Brain microvascular endothelial cell (primary cell): ENCODE data around the gene FANK1.

Experiments used
- DNase-seq: peaks from one replicate; pipeline ENCODE4 v3.0.0-alpha.2; 2020
- H3K27ac ChIP-seq: fragments of 250-450 bp; sonication (Bioruptor Pico); 2 replicates; pipeline ENCODE4 v1.5.1; 2020; ENCODE audit warnings: mild to moderate bottlenecking, moderate library complexity
- H3K27me3 ChIP-seq: fragments of 250-450 bp; sonication (Bioruptor Pico); replicated peaks from 2 replicates; pipeline ENCODE4 v1.5.1; 2020; ENCODE audit warnings: mild to moderate bottlenecking
- H3K36me3 ChIP-seq: fragments of 250-450 bp; sonication (Bioruptor Pico); replicated peaks from 2 replicates; pipeline ENCODE4 v1.5.1; 2020; ENCODE audit warnings: mild to moderate bottlenecking
- H3K4me3 ChIP-seq: 2 replicates; pipeline ENCODE4 v1.5.1; 2011; ENCODE audit warnings: low read depth, mild to moderate bottlenecking, control low read depth, low read length, moderate library complexity
- CTCF ChIP-seq: IDR thresholded peaks from 2 replicates; pipeline ENCODE4 v1.5.1; 2011; ENCODE audit warnings: low read depth, mild to moderate bottlenecking, moderate library complexity, low read length, control low read depth, inconsistent platforms; ENCODE audit errors: missing control alignments
- in situ Hi-C: cut with HindIII; loops from 2 replicates; pipeline ENCODE4 v1.10.0; 2017; ENCODE audit warnings: low sequenced_read_pairs, low pct_ligation_motif_present

Gene FANK1

DNA sequence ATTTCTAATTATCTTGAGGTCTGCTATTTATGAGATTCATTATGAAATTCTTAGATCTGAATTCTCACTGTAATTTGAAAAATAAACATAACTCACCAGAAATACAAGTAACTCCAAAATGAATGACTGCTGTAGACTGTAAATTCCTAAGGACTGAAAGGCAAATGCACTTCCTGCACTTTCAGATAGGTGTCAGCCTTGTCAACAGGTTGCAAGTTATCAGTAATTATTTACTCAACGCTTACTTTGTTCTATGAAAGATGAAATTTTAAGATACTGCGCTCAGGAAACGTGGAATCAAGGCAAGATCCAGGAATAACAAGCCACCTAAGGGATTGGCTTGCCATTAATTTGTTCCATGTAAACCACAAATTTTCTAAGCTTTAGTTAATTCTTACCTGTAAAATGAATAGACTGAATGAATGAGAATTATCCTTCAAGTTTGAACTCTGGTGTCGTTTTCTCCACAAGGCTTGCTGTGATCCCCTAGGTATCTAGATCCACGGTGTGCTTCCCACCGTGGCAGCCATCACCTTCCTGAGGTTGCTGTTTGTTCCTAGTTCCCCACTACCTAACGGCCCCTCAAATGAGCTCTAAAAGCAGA is 27.9 kb upstream of the FANK1 start:
- TF ChIP-seq CTCF = peak; percentile 79
- Histone ChIP-seq H3K27me3 (no peaks in the 10 kb centered on the region), H3K36me3 (peaks cover 13% of the 10 kb centered on the region), H3K4me3 (no peak overlapping the region), H3K27ac (no peak overlapping the region)
- in situ Hi-C loops = no loop called here
- peak; percentile 49 for DNase-seq

DNA sequence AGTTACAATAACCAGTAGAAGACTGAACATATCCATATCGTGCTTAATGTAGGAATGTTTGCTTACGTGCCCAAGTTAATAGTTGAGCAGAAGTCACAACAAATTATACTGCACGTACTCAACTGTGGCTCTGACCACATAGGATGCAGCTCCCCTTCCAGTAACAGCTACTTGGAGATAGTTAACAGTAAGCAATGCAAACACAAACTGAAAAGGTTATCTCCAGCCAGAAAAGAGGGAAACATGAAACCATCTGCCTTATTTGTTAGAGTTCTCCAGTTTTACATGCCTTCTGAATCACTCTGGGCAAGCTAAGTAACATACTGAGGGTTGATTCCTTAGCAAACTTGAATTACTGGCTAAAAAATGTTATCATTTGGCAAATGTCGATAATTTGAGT is 25.0 kb upstream of the FANK1 start:
- peaks cover 5% of the 10 kb centered on the region for H3K36me3 ChIP-seq
- in situ Hi-C loops = no loop called here
- no peak for TF ChIP-seq CTCF
- H3K4me3 ChIP-seq = no peak overlapping the region
- no peak overlapping the region for H3K27ac ChIP-seq
- no peak for DNase-seq
- no peaks in the 10 kb centered on the region for H3K27me3 ChIP-seq

DNA sequence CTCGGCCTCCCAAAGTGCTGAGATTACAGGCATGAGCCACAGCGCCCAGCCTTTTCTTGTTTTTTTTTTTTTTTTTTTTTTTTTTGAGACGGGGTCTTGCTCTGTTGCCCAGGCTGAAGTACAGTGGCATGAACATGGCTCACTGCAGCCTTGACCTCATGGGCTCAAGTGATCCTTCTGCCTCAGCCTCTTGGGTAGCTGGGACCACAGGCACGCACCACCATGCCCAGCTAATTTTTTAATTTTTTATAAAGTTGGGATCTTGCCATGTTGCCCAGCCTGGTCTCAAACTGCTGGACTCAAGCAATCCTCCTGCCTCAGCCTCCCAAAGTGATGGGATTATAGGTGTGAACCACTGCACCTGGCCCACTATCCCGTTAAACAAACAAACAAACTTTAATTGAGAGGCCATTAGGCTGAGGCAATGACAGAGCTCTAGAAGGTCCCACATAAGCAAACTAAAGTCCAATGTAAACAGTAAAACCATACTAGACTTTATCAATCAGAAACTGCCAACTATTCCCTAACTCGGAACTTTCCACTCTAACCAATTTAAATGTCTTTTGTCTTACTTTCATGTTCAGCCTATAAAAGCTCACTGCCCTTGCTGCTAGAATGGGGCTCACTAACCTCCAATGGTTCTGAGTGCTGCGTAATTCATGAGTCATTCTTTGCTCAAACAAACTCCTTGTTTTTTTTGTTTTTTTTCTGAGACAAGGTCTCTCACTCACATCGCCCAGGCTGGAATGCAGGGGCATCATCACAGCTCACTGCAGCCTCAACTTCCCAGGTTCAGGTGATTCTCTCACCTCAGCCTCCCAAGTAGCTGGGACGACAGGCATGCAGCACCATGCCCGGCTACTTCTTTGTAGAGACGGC is 17.2 kb upstream of the FANK1 start:
- in situ Hi-C loops = no loop called here
- peak; percentile 88 for DNase-seq

GRCh38 chr10:125880719-125881118 is 15.6 kb upstream of the FANK1 start:
- no peak for DNase-seq
- no peak for TF ChIP-seq CTCF
- Histone ChIP-seq H3K4me3 (no peak overlapping the region), H3K27me3 (no peaks in the 10 kb centered on the region), H3K36me3 (no peaks in the 10 kb centered on the region), H3K27ac (no peak overlapping the region)
- in situ Hi-C loops = no loop called here

More for the DNA sequence above, 17.2 kb upstream of the FANK1 start:
- Histone ChIP-seq H3K27ac (peak overlapping the region; percentile 49), H3K27me3 (no peaks in the 10 kb centered on the region), H3K36me3 (no peaks in the 10 kb centered on the region), H3K4me3 (no peak overlapping the region)
- TF ChIP-seq CTCF = no peak

GRCh38 chr10:125881192-125881591 is 15.2 kb upstream of the FANK1 start, which contains the start of gene DHX32:
Gene DHX32 (minus strand): TSS chr10:125881292. CDS start chr10:125880824, 468 bp downstream.
- in situ Hi-C loops = no loop called here
- Histone ChIP-seq H3K27ac (no peak within 1 kb of the TSS), H3K36me3 (no peaks in the 10 kb centered on the region), H3K27me3 (no peaks in the 10 kb centered on the region), H3K4me3 (no peak within 1 kb of the TSS)
- no peak for DNase-seq
- TF ChIP-seq CTCF = no peak
